A549 (cell line): ENCODE data around the gene PDIA5. TPM values are rescaled to one million over a fixed set of nuclear protein-coding genes. Genes with fewer than 3 reads are reported as not detected.

ENCODE experiments used
- ATAC-seq, 2 experiments: fragments of 200-7000 bp in 1 of 2; fragments of >200 bp in 1 of 2; cut with Nextera tagmentation in 1 of 2; cut with Tn5 transposase in 1 of 2; 3 replicates each; pipeline versions ENCODE4 v1.8.0 to v1.9.1; 2018 to 2020; ENCODE audit warnings: mild to moderate bottlenecking in 1 of 2, moderate library complexity in 1 of 2
- CTCF ChIA-PET: fragments of 300-600 bp; sonication (Branson Sonifier 250); formaldehyde crosslinking; extraction: SDS; loops from one replicate; lab custom pipeline; 2021; ENCODE audit warnings: antibody characterized with exemption, inconsistent platforms; lab: Yijun Ruan, JAX
- POLR2A ChIA-PET: fragments of 350-600 bp; formaldehyde crosslinking; extraction: SDS; loops from one replicate; lab custom pipeline; 2021; ENCODE audit warnings: antibody characterized with exemption, inconsistent platforms; lab: Yijun Ruan, JAX
- DNase-seq, 2 experiments: peaks; one replicate each; pipeline versions ENCODE4 v3.0.0 to v3.0.0-alpha.2; 2011 to 2016; ENCODE audit warnings: low read depth in 1 of 2, low spot score in 1 of 2
- FAIRE-seq: peaks from 2 replicates; lab custom pipeline; 2011; peaks lifted over from hg19 to GRCh38; lab: Jason Lieb, UNC
- H3K27ac ChIP-seq, 2 experiments: fragments of >200 bp; sonication (Bioruptor Twin); formaldehyde crosslinking; 3 replicates each; pipeline ENCODE4 v1.5.1; 2016 to 2017
- H3K4me1 ChIP-seq: fragments of >200 bp; sonication (Bioruptor Twin); formaldehyde crosslinking; 3 replicates; pipeline ENCODE4 v1.6.1; 2016
- H3K4me2 ChIP-seq: fragments of >200 bp; sonication (Bioruptor Twin); formaldehyde crosslinking; 3 replicates; pipeline ENCODE4 v1.6.1; 2016
- H3K4me3 ChIP-seq: fragments of >200 bp; sonication (Bioruptor Twin); formaldehyde crosslinking; 3 replicates; pipeline ENCODE4 v1.5.1; 2016
- H3K9me3 ChIP-seq: fragments of >200 bp; sonication (Bioruptor Twin); formaldehyde crosslinking; 3 replicates; pipeline ENCODE4 v1.6.1; 2016
- BHLHE40 ChIP-seq: IDR thresholded peaks from 2 replicates; pipeline ENCODE4 v1.6.1; 2012; ENCODE audit warnings: low read depth, low read length, inconsistent platforms
- CTCF ChIP-seq: fragments of >200 bp; sonication (Bioruptor Twin); formaldehyde crosslinking; IDR thresholded peaks from 3 replicates; pipeline ENCODE4 v1.5.1; 2016
- E2F6 ChIP-seq: IDR thresholded peaks from 2 replicates; pipeline ENCODE4 v1.6.1; 2012; ENCODE audit warnings: low read depth, borderline replicate concordance
- EHMT2 ChIP-seq: fragments of 200-600 bp; sonication (generic); IDR thresholded peaks from 2 replicates; pipeline ENCODE4 v1.6.1; 2016; ENCODE audit warnings: antibody characterized with exemption, low read depth, mild to moderate bottlenecking, moderate library complexity
- ELK1 ChIP-seq: fragments of 150-350 bp; IDR thresholded peaks from 2 replicates; pipeline ENCODE4 v1.6.1; 2014; ENCODE audit warnings: low read depth, mild to moderate bottlenecking, low read length
- EP300 ChIP-seq, 2 experiments: fragments of >200 bp; sonication (Bioruptor Twin); formaldehyde crosslinking; IDR thresholded peaks; 2 replicates in 1 of 2; 3 replicates in 1 of 2; pipeline ENCODE4 v1.6.1; 2016 to 2017
- FOSB ChIP-seq: fragments of 250-450 bp; sonication (Bioruptor Pico); IDR thresholded peaks from 2 replicates; pipeline ENCODE4 v1.5.0; 2020; ENCODE audit warnings: mild to moderate bottlenecking, moderate library complexity
- FOXS1 ChIP-seq: fragments of 250-450 bp; sonication (Bioruptor Pico); IDR thresholded peaks from 2 replicates; pipeline ENCODE4 v1.5.0; 2020; ENCODE audit warnings: mild to moderate bottlenecking, moderate library complexity
- HES2 ChIP-seq: fragments of >200 bp; sonication (Bioruptor Twin); formaldehyde crosslinking; IDR thresholded peaks from 2 replicates; pipeline ENCODE4 v1.6.1; 2016
- HEYL ChIP-seq: fragments of 250-450 bp; sonication (Bioruptor Pico); IDR thresholded peaks from 2 replicates; pipeline ENCODE4 v1.8.0; 2021; ENCODE audit warnings: mild to moderate bottlenecking, moderate library complexity
- HMGXB4 ChIP-seq: fragments of 250-450 bp; sonication (Bioruptor Pico); IDR thresholded peaks from 2 replicates; pipeline ENCODE4 v1.5.0; 2021; ENCODE audit warnings: mild to moderate bottlenecking, moderate library complexity, borderline replicate concordance
- HOXB13 ChIP-seq: fragments of 250-450 bp; sonication (Bioruptor Pico); IDR thresholded peaks from 2 replicates; pipeline ENCODE4 v1.5.0; 2020; ENCODE audit warnings: low read depth, mild to moderate bottlenecking, moderate library complexity
- MAZ ChIP-seq: fragments of 150-350 bp; IDR thresholded peaks from 2 replicates; pipeline ENCODE4 v1.6.1; 2014; ENCODE audit warnings: antibody characterized with exemption, low read depth, low read length, borderline replicate concordance
- MYC ChIP-seq: IDR thresholded peaks from 2 replicates; pipeline ENCODE4 v1.6.1; 2012; ENCODE audit warnings: mild to moderate bottlenecking, inconsistent platforms, low read length, improper control_type of control experiment, borderline replicate concordance
- NR3C1 ChIP-seq: fragments of >200 bp; sonication (Bioruptor Twin); formaldehyde crosslinking; IDR thresholded peaks from 3 replicates; pipeline ENCODE4 v1.6.1; 2017
- RCOR1 ChIP-seq: fragments of 150-350 bp; IDR thresholded peaks from 2 replicates; pipeline ENCODE4 v1.6.1; 2014; ENCODE audit warnings: antibody characterized with exemption, low read length, low read depth
- REST ChIP-seq: fragments of 200-600 bp; sonication (generic); IDR thresholded peaks from 2 replicates; pipeline ENCODE4 v1.6.1; 2016; ENCODE audit warnings: antibody characterized with exemption, mild to moderate bottlenecking, moderate library complexity
- RFX5 ChIP-seq: fragments of 450-650 bp; IDR thresholded peaks from 2 replicates; pipeline ENCODE4 v1.7.1; 2014; ENCODE audit warnings: antibody characterized with exemption, mild to moderate bottlenecking, moderate library complexity
- SMC3 ChIP-seq: fragments of >200 bp; sonication (Bioruptor Twin); formaldehyde crosslinking; IDR thresholded peaks from 3 replicates; pipeline ENCODE4 v1.6.1; 2018; ENCODE audit warnings: inconsistent platforms
- SREBF2 ChIP-seq: fragments of 450-650 bp; IDR thresholded peaks from 2 replicates; pipeline ENCODE4 v1.6.1; 2014; ENCODE audit warnings: mild to moderate bottlenecking, moderate library complexity
- ZFP36 ChIP-seq: fragments of 450-650 bp; IDR thresholded peaks from 2 replicates; pipeline ENCODE4 v1.6.1; 2014; ENCODE audit warnings: borderline replicate concordance; ENCODE audit not compliant: partially characterized antibody
- WGBS: methylation state at CpG from one replicate; pipeline ENCODE4 v1.1.6; 2017; ENCODE audit errors: missing lambda C conversion rate; 5-methylcytosine and 5-hydroxymethylcytosine counted together
- polyA plus RNA-seq, 4 experiments: library from polyadenylated mRNA; depleted of rRNA in 3 of 4; stranded (reverse); fragments of >200 nt; fragmentation: RNase III in 1 of 4; extraction: RNeasy Plus Mini Kit Qiagen cat#74134 plus additional on column Dnase treatment in 1 of 4; gene quantifications; 2 replicates in 3 of 4; 3 replicates in 1 of 4; pipeline ENCODE4 v1.2.3, GENCODE V29; 2011 to 2017

The PDIA5 gene
- polyA plus RNA-seq, 2 of the 4 experiments (the other 2 are of a cell fraction) = 17.5 to 28.1 TPM

GRCh38 chr3:123143669-123144411, 77.0 kb downstream of the PDIA5 start:
- H3K4me1 ChIP-seq = peaks cover 7% of the 10 kb centered on the region; the same call in 1 of the 3 replicates
- POLR2A ChIA-PET = no interaction called here
- H3K27ac ChIP-seq = 0 out of 6 replicates have a peak overlapping the region, but pooled peaks of 1 of the 2 experiments have one; percentile 24
- TF ChIP-seq RFX5 = no peak
- TF ChIP-seq MAZ = no peak
- TF ChIP-seq FOXS1 = no peak
- TF ChIP-seq ELK1 = no peak
- TF ChIP-seq HOXB13 (CRISPR knock-in tag) = no peak
- no peak for TF ChIP-seq EHMT2
- TF ChIP-seq, all 56 proteins: peak for 0
- DNase-seq (no peak), ATAC-seq (peak; percentile 12 to 63; a peak in 3 of 6 replicates), FAIRE-seq (no peak)
- CTCF ChIA-PET = interaction anchor here (0.6 to 1.2 kb wide), 4 partner anchors 13 to 74 kb away, joined by 3 read pairs; no protein-coding TSS in a partner anchor
- no peaks in the 10 kb centered on the region for H3K9me3 ChIP-seq
- no peak overlapping the region for H3K4me2 ChIP-seq
- no peak overlapping the region for H3K4me3 ChIP-seq
- 79% methylated on average over 10 of the region's 10 CpGs for WGBS

GRCh38 chr3:123147754-123148535, 81.1 kb downstream of the PDIA5 start:
- ATAC-seq (no peak), FAIRE-seq (no peak), DNase-seq (no peak)
- Histone ChIP-seq H3K27ac (no peak overlapping the region), H3K4me1 (peaks cover 7% of the 10 kb centered on the region; the same call in 1 of the 3 replicates), H3K4me2 (no peak overlapping the region), H3K4me3 (no peak overlapping the region), H3K9me3 (no peaks in the 10 kb centered on the region)
- ChIA-PET POLR2A (no interaction called here), CTCF (no interaction called here)
- WGBS = 88% methylated on average over 10 of the region's 10 CpGs
- TF ChIP-seq HEYL (CRISPR knock-in tag) = no peak
- TF ChIP-seq ZFP36 = no peak
- TF ChIP-seq EHMT2 = no peak
- no peak for TF ChIP-seq BHLHE40

- ATAC-seq (no peak), DNase-seq (no peak), FAIRE-seq (no peak)
- peaks cover 2% of the 10 kb centered on the region; the same call in 1 of the 3 replicates for H3K4me1 ChIP-seq
- no peak overlapping the region for H3K4me2 ChIP-seq
- ChIA-PET CTCF (no interaction called here), POLR2A (no interaction called here)
- no peak overlapping the region for H3K27ac ChIP-seq
- WGBS = 95% methylated on average over 8 of the region's 8 CpGs
- H3K9me3 ChIP-seq = no peaks in the 10 kb centered on the region
- H3K4me3 ChIP-seq = no peak overlapping the region
- no peak for TF ChIP-seq FOSB (CRISPR knock-in tag)
- TF ChIP-seq NR3C1 = no peak
- no peak for TF ChIP-seq SMC3
- TF ChIP-seq MYC = no peak
- TF ChIP-seq HMGXB4 (CRISPR knock-in tag) = no peak
- TF ChIP-seq EP300 (IDR thresholded peaks at IDR 0.05) = no peak
- no peak for TF ChIP-seq RCOR1
- TF ChIP-seq HES2 = no peak
- no peak for TF ChIP-seq SREBF2
- TF ChIP-seq FOXS1 = no peak
- no peak for TF ChIP-seq REST
- no peak for TF ChIP-seq E2F6
- TF ChIP-seq CTCF = no peak
Measured at GRCh38 chr3:123148772-123149171, 81.9 kb downstream of the PDIA5 start.
